ENCODE results near the gene ARHGEF11.
"Not testable (repeated sequence)": the region's sequence is repeated elsewhere in the genome, so short reads cannot be mapped to it uniquely, and the experiment has no call there.

Gene ARHGEF11

GRCh38 chr1:157086299-157086698 lies 40.8 kb upstream of the ARHGEF11 start:
- H3K9ac ChIP-seq (ENCODE audit: low read depth, low read length): no peak overlapping the region
- no peak overlapping the region for H3K4me3 ChIP-seq (ENCODE audit: low read length)
- H3K27me3 ChIP-seq (ENCODE audit: control insufficient read depth, insufficient read depth, low read length): peaks cover 21% of the 10 kb centered on the region
- H3K9me3 ChIP-seq (replicated peaks; ENCODE audit: low read length): no peaks in the 10 kb centered on the region
- H3K4me2 ChIP-seq (ENCODE audit: low read length): no peak overlapping the region
- no peaks in the 10 kb centered on the region for H3K36me3 ChIP-seq (ENCODE audit: insufficient read depth, low read length)
- peaks cover 3% of the 10 kb centered on the region for H3K4me1 ChIP-seq (ENCODE audit: control insufficient read depth, insufficient read depth, low read length)

GRCh38 chr1:157085421-157085820 lies 39.9 kb upstream of the ARHGEF11 start:
- no peak overlapping the region for H3K9ac ChIP-seq (ENCODE audit: low read depth, low read length)

GRCh38 chr1:157084720-157085119 lies 39.2 kb upstream of the ARHGEF11 start:
- no peak overlapping the region for H3K4me3 ChIP-seq (ENCODE audit: low read length)
- H3K4me1 ChIP-seq (ENCODE audit: control insufficient read depth, insufficient read depth, low read length): no peaks in the 10 kb centered on the region
- H3K4me2 ChIP-seq (ENCODE audit: low read length): no peak overlapping the region
- H3K27me3 ChIP-seq (ENCODE audit: control insufficient read depth, insufficient read depth, low read length): peaks cover 18% of the 10 kb centered on the region
- no peak overlapping the region for H3K9ac ChIP-seq (ENCODE audit: low read depth, low read length)
- no peaks in the 10 kb centered on the region for H3K36me3 ChIP-seq (ENCODE audit: insufficient read depth, low read length)
- no peaks in the 10 kb centered on the region for H3K9me3 ChIP-seq (replicated peaks; ENCODE audit: low read length)

More at GRCh38 chr1:157085421-157085820, 39.9 kb upstream of the ARHGEF11 start:
- no peak overlapping the region for H3K4me2 ChIP-seq (ENCODE audit: low read length)
- no peak overlapping the region for H3K4me3 ChIP-seq (ENCODE audit: low read length)
- peaks cover 18% of the 10 kb centered on the region for H3K27me3 ChIP-seq (ENCODE audit: control insufficient read depth, insufficient read depth, low read length)
- peaks cover 2% of the 10 kb centered on the region for H3K4me1 ChIP-seq (ENCODE audit: control insufficient read depth, insufficient read depth, low read length)
- H3K9me3 ChIP-seq (replicated peaks; ENCODE audit: low read length): no peaks in the 10 kb centered on the region
- no peaks in the 10 kb centered on the region for H3K36me3 ChIP-seq (ENCODE audit: insufficient read depth, low read length)

GRCh38 chr1:157081707-157082106 lies 36.2 kb upstream of the ARHGEF11 start:
- Histone ChIP-seq H3K36me3 (ENCODE audit: insufficient read depth, low read length) (no peaks in the 10 kb centered on the region), H3K9me3 (replicated peaks; ENCODE audit: low read length) (no peaks in the 10 kb centered on the region), H3K27me3 (ENCODE audit: control insufficient read depth, insufficient read depth, low read length) (peaks cover 33% of the 10 kb centered on the region), H3K4me1 (ENCODE audit: control insufficient read depth, insufficient read depth, low read length) (no peaks in the 10 kb centered on the region), H3K9ac (ENCODE audit: low read depth, low read length) (no peak overlapping the region), H3K4me2 (ENCODE audit: low read length) (no peak overlapping the region), H3K4me3 (ENCODE audit: low read length) (no peak overlapping the region)

- peaks cover 36% of the 10 kb centered on the region for H3K27me3 ChIP-seq (ENCODE audit: control insufficient read depth, insufficient read depth, low read length)
- H3K9me3 ChIP-seq (replicated peaks; ENCODE audit: low read length): no peaks in the 10 kb centered on the region
- no peaks in the 10 kb centered on the region for H3K4me1 ChIP-seq (ENCODE audit: control insufficient read depth, insufficient read depth, low read length)
- no peaks in the 10 kb centered on the region for H3K36me3 ChIP-seq (ENCODE audit: insufficient read depth, low read length)
- H3K4me2 ChIP-seq (ENCODE audit: low read length): no peak overlapping the region
- H3K4me3 ChIP-seq (ENCODE audit: low read length): no peak overlapping the region
- no peak overlapping the region for H3K9ac ChIP-seq (ENCODE audit: low read depth, low read length)
These were observed 35.2 kb upstream of the ARHGEF11 start for GRCh38 chr1:157080714-157081113.

GRCh38 chr1:157077394-157077793 lies 31.9 kb upstream of the ARHGEF11 start:
- Histone ChIP-seq H3K9ac (ENCODE audit: low read depth, low read length) (no peak overlapping the region), H3K4me3 (ENCODE audit: low read length) (no peak overlapping the region), H3K4me1 (ENCODE audit: control insufficient read depth, insufficient read depth, low read length) (peaks cover 8% of the 10 kb centered on the region), H3K36me3 (ENCODE audit: insufficient read depth, low read length) (no peaks in the 10 kb centered on the region), H3K9me3 (replicated peaks; ENCODE audit: low read length) (no peaks in the 10 kb centered on the region), H3K27me3 (ENCODE audit: control insufficient read depth, insufficient read depth, low read length) (peaks cover 22% of the 10 kb centered on the region), H3K4me2 (ENCODE audit: low read length) (no peak overlapping the region)

- H3K27me3 ChIP-seq (ENCODE audit: control insufficient read depth, insufficient read depth, low read length): peaks cover 38% of the 10 kb centered on the region
- peak overlapping the region; percentile 95 for H3K4me2 ChIP-seq (ENCODE audit: low read length)
- peaks cover 8% of the 10 kb centered on the region for H3K4me1 ChIP-seq (ENCODE audit: control insufficient read depth, insufficient read depth, low read length)
- peak overlapping the region; percentile 67 for H3K4me3 ChIP-seq (ENCODE audit: low read length)
- peak overlapping the region; percentile 49 for H3K9ac ChIP-seq (ENCODE audit: low read depth, low read length)
- H3K36me3 ChIP-seq (ENCODE audit: insufficient read depth, low read length): no peaks in the 10 kb centered on the region
- H3K9me3 ChIP-seq (replicated peaks; ENCODE audit: low read length): no peaks in the 10 kb centered on the region
These were observed 28.6 kb upstream of the ARHGEF11 start for GRCh38 chr1:157073944-157074685.

GRCh38 chr1:157069601-157070000 lies 24.1 kb upstream of the ARHGEF11 start:
- Histone ChIP-seq H3K9me3 (replicated peaks; ENCODE audit: low read length) (no peaks in the 10 kb centered on the region), H3K36me3 (ENCODE audit: insufficient read depth, low read length) (no peaks in the 10 kb centered on the region), H3K4me3 (ENCODE audit: low read length) (no peak overlapping the region)

GRCh38 chr1:157059241-157059640 lies 13.7 kb upstream of the ARHGEF11 start:
- H3K36me3 ChIP-seq (ENCODE audit: insufficient read depth, low read length); H3K9me3 ChIP-seq (replicated peaks; ENCODE audit: low read length); H3K4me3 ChIP-seq (ENCODE audit: low read length); H3K4me2 ChIP-seq (ENCODE audit: low read length); H3K9ac ChIP-seq (ENCODE audit: low read depth, low read length); H3K4me1 ChIP-seq (ENCODE audit: control insufficient read depth, insufficient read depth, low read length): not testable (repeated sequence)
- peaks cover 50% of the 10 kb centered on the region for H3K27me3 ChIP-seq (ENCODE audit: control insufficient read depth, insufficient read depth, low read length)

More at GRCh38 chr1:157069601-157070000, 24.1 kb upstream of the ARHGEF11 start:
- Histone ChIP-seq H3K4me2 (ENCODE audit: low read length) (no peak overlapping the region), H3K9ac (ENCODE audit: low read depth, low read length) (no peak overlapping the region), H3K27me3 (ENCODE audit: control insufficient read depth, insufficient read depth, low read length) (peaks cover 21% of the 10 kb centered on the region), H3K4me1 (ENCODE audit: control insufficient read depth, insufficient read depth, low read length) (peaks cover 8% of the 10 kb centered on the region)

GRCh38 chr1:157056269-157056668 lies 10.7 kb upstream of the ARHGEF11 start:
- H3K4me2 ChIP-seq (ENCODE audit: low read length): no peak overlapping the region
- no peaks in the 10 kb centered on the region for H3K36me3 ChIP-seq (ENCODE audit: insufficient read depth, low read length)
- no peak overlapping the region for H3K9ac ChIP-seq (ENCODE audit: low read depth, low read length)
- H3K9me3 ChIP-seq (replicated peaks; ENCODE audit: low read length): peaks cover 5% of the 10 kb centered on the region
- peaks cover 50% of the 10 kb centered on the region for H3K27me3 ChIP-seq (ENCODE audit: control insufficient read depth, insufficient read depth, low read length)
- H3K4me1 ChIP-seq (ENCODE audit: control insufficient read depth, insufficient read depth, low read length): no peaks in the 10 kb centered on the region
- H3K4me3 ChIP-seq (ENCODE audit: low read length): no peak overlapping the region

GRCh38 chr1:157055729-157056128 lies 10.2 kb upstream of the ARHGEF11 start:
- H3K4me3 ChIP-seq (ENCODE audit: low read length); H3K4me1 ChIP-seq (ENCODE audit: control insufficient read depth, insufficient read depth, low read length); H3K9ac ChIP-seq (ENCODE audit: low read depth, low read length); H3K4me2 ChIP-seq (ENCODE audit: low read length); H3K9me3 ChIP-seq (replicated peaks; ENCODE audit: low read length); H3K36me3 ChIP-seq (ENCODE audit: insufficient read depth, low read length): not testable (repeated sequence)
- H3K27me3 ChIP-seq (ENCODE audit: control insufficient read depth, insufficient read depth, low read length): peaks cover 52% of the 10 kb centered on the region

GRCh38 chr1:157050836-157051235 lies 5.3 kb upstream of the ARHGEF11 start:
- Histone ChIP-seq H3K9me3 (replicated peaks; ENCODE audit: low read length) (peaks cover 5% of the 10 kb centered on the region), H3K36me3 (ENCODE audit: insufficient read depth, low read length) (no peaks in the 10 kb centered on the region), H3K27me3 (ENCODE audit: control insufficient read depth, insufficient read depth, low read length) (peaks cover 38% of the 10 kb centered on the region), H3K4me3 (ENCODE audit: low read length) (no peak overlapping the region), H3K4me2 (ENCODE audit: low read length) (no peak overlapping the region), H3K4me1 (ENCODE audit: control insufficient read depth, insufficient read depth, low read length) (no peaks in the 10 kb centered on the region), H3K9ac (ENCODE audit: low read depth, low read length) (no peak overlapping the region)

Measured in skeletal muscle satellite cell (primary cell).